AG09309 (cell line): ENCODE measurements around the gene ABRACL.

ENCODE experiments used
- DNase-seq: peaks from one replicate; pipeline ENCODE4 v3.0.0-alpha.2; 2010; ENCODE audit warnings: low read depth
- H3K4me3 ChIP-seq: 2 replicates; pipeline ENCODE4 v1.5.1; 2011; ENCODE audit warnings: mild to moderate bottlenecking, low read depth, low read length, moderate library complexity; ENCODE audit not compliant: control insufficient read depth
- CTCF ChIP-seq: IDR thresholded peaks from 2 replicates; pipeline ENCODE4 v1.5.1; 2011; ENCODE audit warnings: mild to moderate bottlenecking, low read depth, low read length, inconsistent platforms; ENCODE audit not compliant: insufficient read depth, control insufficient read depth; ENCODE audit errors: missing control alignments

Gene ABRACL

DNA sequence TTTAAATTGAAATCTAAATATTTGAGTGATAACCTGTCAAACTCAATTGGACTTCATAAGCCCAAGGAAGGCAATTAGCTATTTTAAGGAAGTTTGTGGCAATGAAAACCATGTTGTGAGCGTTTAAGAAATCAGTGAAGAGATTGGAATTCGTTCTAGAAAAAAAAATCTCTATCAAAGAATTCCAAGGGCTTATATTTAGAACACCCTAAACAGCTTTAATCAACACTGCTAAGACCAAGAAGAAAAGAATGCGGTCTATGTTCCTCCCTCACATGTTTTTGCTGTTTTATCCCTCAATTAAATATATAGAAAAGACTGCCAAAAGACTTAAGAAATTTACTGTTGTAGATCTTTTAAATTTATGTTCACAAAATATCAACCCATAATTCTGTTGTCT lies 16.6 kb upstream of the ABRACL start:
- no peak for DNase-seq
- no peak for TF ChIP-seq CTCF
- H3K4me3 ChIP-seq: no peak overlapping the region

GRCh38 chr6:139013185-139013800 lies 15.3 kb upstream of the ABRACL start:
- no peak for DNase-seq
- no peak overlapping the region for H3K4me3 ChIP-seq
- TF ChIP-seq CTCF: no peak

DNA sequence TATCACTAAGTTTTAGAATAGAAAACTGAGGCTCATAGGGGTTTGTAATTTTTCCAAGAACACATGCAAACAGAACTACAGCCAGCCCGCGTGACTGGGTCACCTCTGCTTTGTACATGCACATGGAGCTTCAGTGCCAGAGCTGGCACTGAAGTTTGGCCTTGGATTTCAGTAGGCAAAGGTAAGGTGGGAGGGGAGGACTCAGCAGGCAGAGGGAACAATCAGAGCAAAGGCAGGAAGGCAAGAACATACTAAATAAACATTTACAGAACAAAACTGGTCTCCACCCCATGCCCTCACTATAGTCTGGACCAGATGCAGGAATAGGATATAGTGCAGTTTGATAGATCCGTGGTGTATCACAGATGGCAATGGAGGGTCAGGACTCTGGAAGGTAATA lies 13.6 kb upstream of the ABRACL start:
- no peak for TF ChIP-seq CTCF
- no peak for DNase-seq
- no peak overlapping the region for H3K4me3 ChIP-seq

DNA sequence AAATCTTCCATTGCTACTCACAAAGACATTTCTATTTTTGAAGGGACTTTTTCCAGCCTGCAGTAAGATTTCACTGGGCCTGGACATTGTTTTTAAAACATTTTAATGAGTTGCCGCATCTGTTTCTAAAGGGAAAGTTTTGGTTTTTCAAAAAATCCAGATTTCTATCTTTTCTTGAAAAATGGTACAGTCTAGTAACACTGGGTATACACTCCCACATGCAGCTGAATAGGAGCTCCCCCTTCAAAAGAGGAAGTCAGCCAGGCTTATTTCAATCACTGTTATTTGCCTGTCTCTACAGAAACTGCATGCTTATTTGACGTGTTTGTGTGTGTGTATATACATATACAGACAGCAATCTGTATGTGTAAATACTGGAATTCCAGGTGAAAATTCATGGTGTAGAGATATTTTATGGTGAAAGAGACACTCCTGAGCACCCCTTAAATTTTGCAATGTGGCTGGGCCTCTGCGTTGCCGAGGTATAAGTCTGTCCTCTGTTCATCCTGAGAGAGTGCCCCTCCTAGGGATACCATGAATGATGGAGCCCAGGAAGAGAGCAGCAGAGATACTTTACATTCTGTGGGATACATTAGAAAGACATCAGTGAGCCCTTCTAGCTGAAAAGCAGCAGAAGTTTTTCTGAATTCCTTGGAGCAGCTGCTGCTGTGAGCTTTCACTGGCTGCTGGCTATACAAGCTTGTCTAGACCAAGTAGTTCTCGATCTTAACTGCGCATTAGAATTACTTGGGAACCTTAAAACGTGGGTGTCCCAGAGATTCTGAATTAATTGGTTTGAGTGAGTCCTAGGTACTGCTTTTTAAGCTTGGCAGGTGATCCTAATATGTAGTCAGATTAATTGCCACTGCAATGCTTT lies 12.0 kb upstream of the ABRACL start:
- H3K4me3 ChIP-seq: no peak overlapping the region
- TF ChIP-seq CTCF: no peak
- DNase-seq: no peak

- no peak overlapping the region for H3K4me3 ChIP-seq
- no peak for DNase-seq
- no peak for TF ChIP-seq CTCF
These were observed 11.3 kb upstream of the ABRACL start for GRCh38 chr6:139017227-139017626.

DNA sequence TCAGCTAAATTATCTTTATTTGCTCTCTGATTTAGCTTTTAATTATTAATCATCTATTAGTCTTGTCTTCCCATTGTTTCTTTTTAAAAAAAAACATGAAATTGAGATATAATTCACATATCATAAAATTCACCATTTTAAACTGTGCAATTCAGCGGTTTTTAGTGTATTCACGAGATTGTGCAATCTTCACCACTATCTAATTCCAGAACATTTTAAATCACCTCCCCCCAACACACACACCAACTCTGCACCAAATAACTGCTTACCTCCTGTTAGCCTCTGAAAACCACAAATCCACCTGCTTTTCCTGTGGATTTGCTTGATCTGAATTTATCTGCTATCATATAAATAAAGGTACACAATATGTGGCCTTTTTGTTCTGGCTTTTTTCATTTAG lies 8.8 kb upstream of the ABRACL start:
- no peak overlapping the region for H3K4me3 ChIP-seq
- no peak for DNase-seq
- TF ChIP-seq CTCF: no peak
